ENCODE results near the gene LEPROT. TPM values are rescaled to one million over a fixed set of nuclear protein-coding genes. Genes with fewer than 3 reads are reported as not detected.

The LEPROT gene
- total RNA-seq, 1 experiment from 2014 or later: 18.4 TPM

DNA sequence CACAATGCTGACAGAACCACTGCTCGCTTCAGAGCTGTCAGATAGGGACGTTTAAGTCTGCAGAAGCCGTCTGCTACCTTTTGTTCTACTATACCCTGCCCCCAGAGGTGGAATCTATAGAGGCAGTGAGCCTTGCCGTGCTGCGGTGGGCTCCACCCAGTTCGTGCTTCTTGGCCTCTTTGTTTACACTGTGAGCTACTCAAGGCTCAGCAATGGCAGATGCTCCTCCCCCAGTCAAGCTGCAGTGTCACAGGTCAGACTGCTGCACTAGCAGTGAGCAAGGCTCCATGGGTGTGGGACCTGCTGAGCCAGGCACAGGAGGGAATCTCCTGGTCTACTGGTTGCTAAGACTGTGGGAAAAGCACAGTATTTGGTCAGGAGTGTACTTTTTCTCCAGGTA lies 47.1 kb downstream of the LEPROT start:
- Histone ChIP-seq H2AFZ (ENCODE audit: low read length) (peak overlapping the region; percentile 65; the same call in 1 of the 2 replicates), H3F3A (ENCODE audit: low read length, unreplicated experiment) (no peaks in the 10 kb centered on the region), H3K27ac (ENCODE audit: low read length) (no peak overlapping the region), H3K79me2 (ENCODE audit: low read length) (no peaks in the 10 kb centered on the region), H3K9me3 (ENCODE audit: low read length) (no peaks in the 10 kb centered on the region), H3K9me2 (replicated peaks; ENCODE audit: low read length) (no peaks in the 10 kb centered on the region), H3K4me2 (ENCODE audit: low read length) (peak overlapping the region; percentile 61), H3K4me1 (ENCODE audit: insufficient read depth, low read length) (peaks cover 7% of the 10 kb centered on the region; the same call in 1 of the 2 replicates), H3K36me3 (ENCODE audit: low read depth, low read length) (no peaks in the 10 kb centered on the region), H3K4me3 (ENCODE audit: low read length) (no peak overlapping the region), H3K27me3 (ENCODE audit: low read length) (no peaks in the 10 kb centered on the region), H3K9ac (ENCODE audit: low read length) (no peak overlapping the region), H4K20me1 (ENCODE audit: low read length) (no peaks in the 10 kb centered on the region)
- peak; percentile 75 for ATAC-seq
- TF ChIP-seq EZH2 (IDR thresholded peaks at IDR 0.05; ENCODE audit: low read length, unreplicated experiment): no peak
- TF ChIP-seq, protein P1, sequence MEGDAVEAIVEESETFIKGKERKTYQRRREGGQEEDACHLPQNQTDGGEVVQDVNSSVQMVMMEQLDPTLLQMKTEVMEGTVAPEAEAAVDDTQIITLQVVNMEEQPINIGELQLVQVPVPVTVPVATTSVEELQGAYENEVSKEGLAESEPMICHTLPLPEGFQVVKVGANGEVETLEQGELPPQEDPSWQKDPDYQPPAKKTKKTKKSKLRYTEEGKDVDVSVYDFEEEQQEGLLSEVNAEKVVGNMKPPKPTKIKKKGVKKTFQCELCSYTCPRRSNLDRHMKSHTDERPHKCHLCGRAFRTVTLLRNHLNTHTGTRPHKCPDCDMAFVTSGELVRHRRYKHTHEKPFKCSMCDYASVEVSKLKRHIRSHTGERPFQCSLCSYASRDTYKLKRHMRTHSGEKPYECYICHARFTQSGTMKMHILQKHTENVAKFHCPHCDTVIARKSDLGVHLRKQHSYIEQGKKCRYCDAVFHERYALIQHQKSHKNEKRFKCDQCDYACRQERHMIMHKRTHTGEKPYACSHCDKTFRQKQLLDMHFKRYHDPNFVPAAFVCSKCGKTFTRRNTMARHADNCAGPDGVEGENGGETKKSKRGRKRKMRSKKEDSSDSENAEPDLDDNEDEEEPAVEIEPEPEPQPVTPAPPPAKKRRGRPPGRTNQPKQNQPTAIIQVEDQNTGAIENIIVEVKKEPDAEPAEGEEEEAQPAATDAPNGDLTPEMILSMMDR (conservative IDR thresholded peaks at IDR 0.05; ENCODE audit: low read depth, low read length): no peak
- no peak for TF ChIP-seq EZH2phosphoT487 (IDR thresholded peaks at IDR 0.05; ENCODE audit: borderline replicate concordance, low read length)
- intact Hi-C loops (cut with micrococcal nuclease): no loop called here
- ChIA-PET POLR2A (ENCODE audit: unreplicated experiment) (no interaction called here), CTCF (interaction anchor here (0.5 to 1.0 kb wide), 2 partner anchors 10 to 777 kb away, joined by 3 to 5 read pairs; no protein-coding TSS in a partner anchor)
- BruUV-seq (replicated peaks): no TSS peak
- DNase-seq: peak; percentile 78

DNA sequence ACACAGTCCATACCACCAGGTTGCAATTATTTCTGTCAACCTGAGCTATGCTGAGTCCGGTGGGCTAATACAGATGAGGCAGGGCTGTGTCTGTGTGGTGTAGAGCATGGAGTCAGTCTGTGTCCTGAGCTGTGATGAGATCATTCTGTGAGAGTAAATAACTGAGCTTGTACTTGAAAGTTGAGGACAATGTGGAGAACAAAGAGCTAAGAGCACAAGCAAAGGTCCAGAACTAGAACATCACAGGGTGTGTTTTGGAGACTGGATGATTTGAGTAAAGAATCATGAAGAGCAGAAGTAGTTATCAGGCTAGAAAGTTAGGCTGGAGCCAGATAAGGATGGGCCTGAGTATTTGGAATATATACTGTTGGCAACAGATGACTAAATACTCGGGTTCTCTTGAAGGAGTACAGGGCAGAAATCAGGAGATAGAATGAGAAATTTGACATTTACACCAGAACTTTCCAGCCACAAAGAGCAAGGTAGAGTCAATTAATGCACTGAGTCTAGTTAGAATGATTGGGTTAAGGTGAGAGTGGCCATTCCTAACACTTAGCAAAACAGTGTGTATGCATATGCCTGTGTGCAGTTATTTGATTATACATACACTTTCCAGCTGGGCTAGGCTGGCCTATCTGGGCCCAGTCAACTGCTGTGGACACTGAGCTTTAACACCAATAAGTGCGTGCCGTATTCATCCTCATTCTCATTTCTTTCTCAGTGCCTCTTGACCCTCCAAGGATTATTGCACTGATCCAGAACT lies 48.8 kb downstream of the LEPROT start:
- no peaks in the 10 kb centered on the region for H3F3A ChIP-seq (ENCODE audit: low read length, unreplicated experiment)
- no peak overlapping the region for H3K4me2 ChIP-seq (ENCODE audit: low read length)
- H3K4me3 ChIP-seq (ENCODE audit: low read length): no peak overlapping the region
- H3K27ac ChIP-seq (ENCODE audit: low read length): no peak overlapping the region
- no peak for TF ChIP-seq EZH2 (IDR thresholded peaks at IDR 0.05; ENCODE audit: low read length, unreplicated experiment)
- TF ChIP-seq, protein P1 (conservative IDR thresholded peaks at IDR 0.05; ENCODE audit: low read depth, low read length): no peak
- TF ChIP-seq EZH2phosphoT487 (IDR thresholded peaks at IDR 0.05; ENCODE audit: borderline replicate concordance, low read length): no peak
- ChIA-PET CTCF (interaction anchor here (0.6 kb wide), 1 partner anchor 208 kb away, joined by 3 read pairs; no protein-coding TSS in a partner anchor), POLR2A (ENCODE audit: unreplicated experiment) (no interaction called here)
- H3K36me3 ChIP-seq (ENCODE audit: low read depth, low read length): no peaks in the 10 kb centered on the region
- H3K4me1 ChIP-seq (ENCODE audit: insufficient read depth, low read length): peaks cover 7% of the 10 kb centered on the region; the same call in 1 of the 2 replicates
- BruUV-seq (replicated peaks): no TSS peak
- intact Hi-C loops (cut with micrococcal nuclease): no loop called here
- DNase-seq (no peak), ATAC-seq (no peak)
- no peak overlapping the region for H3K9ac ChIP-seq (ENCODE audit: low read length)
- no peaks in the 10 kb centered on the region for H4K20me1 ChIP-seq (ENCODE audit: low read length)
- H2AFZ ChIP-seq (ENCODE audit: low read length): no peak overlapping the region
- no peaks in the 10 kb centered on the region for H3K79me2 ChIP-seq (ENCODE audit: low read length)
- no peaks in the 10 kb centered on the region for H3K9me3 ChIP-seq (ENCODE audit: low read length)
- H3K27me3 ChIP-seq (ENCODE audit: low read length): peaks cover 17% of the 10 kb centered on the region; the same call in 1 of the 2 replicates
- no peaks in the 10 kb centered on the region for H3K9me2 ChIP-seq (replicated peaks; ENCODE audit: low read length)

DNA sequence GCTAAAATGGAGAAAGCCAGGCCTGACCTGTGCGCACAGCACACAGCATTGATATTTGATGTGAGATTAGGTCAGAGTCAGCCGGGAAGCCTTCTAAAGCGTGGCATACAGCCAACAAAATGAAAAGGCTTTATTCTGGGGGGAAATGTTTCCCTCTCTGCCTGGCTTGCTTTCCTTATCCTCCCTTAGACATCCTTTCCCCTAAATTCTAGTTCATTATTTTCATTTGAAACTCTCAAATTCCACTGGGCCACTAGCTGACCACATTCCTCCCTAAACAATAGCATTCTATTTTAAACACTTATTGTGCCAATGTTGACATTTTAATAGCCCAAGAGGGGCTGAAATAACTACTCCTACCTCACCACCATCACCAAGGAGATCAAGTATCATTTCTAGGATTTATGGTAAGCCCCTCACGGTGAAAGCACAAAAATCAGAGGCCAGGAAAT lies 49.4 kb downstream of the LEPROT start:
- Histone ChIP-seq H3K79me2 (ENCODE audit: low read length) (no peaks in the 10 kb centered on the region), H2AFZ (ENCODE audit: low read length) (no peak overlapping the region), H3K27me3 (ENCODE audit: low read length) (peaks cover 20% of the 10 kb centered on the region; the same call in 1 of the 2 replicates), H3F3A (ENCODE audit: low read length, unreplicated experiment) (no peaks in the 10 kb centered on the region), H3K9me2 (replicated peaks; ENCODE audit: low read length) (no peaks in the 10 kb centered on the region), H3K4me3 (ENCODE audit: low read length) (no peak overlapping the region), H3K9me3 (ENCODE audit: low read length) (no peaks in the 10 kb centered on the region), H3K27ac (ENCODE audit: low read length) (no peak overlapping the region), H3K36me3 (ENCODE audit: low read depth, low read length) (no peaks in the 10 kb centered on the region), H4K20me1 (ENCODE audit: low read length) (no peaks in the 10 kb centered on the region), H3K9ac (ENCODE audit: low read length) (no peak overlapping the region), H3K4me1 (ENCODE audit: insufficient read depth, low read length) (peaks cover 7% of the 10 kb centered on the region; the same call in 1 of the 2 replicates), H3K4me2 (ENCODE audit: low read length) (no peak overlapping the region)
- no peak for TF ChIP-seq EZH2phosphoT487 (IDR thresholded peaks at IDR 0.05; ENCODE audit: borderline replicate concordance, low read length)
- TF ChIP-seq EZH2 (IDR thresholded peaks at IDR 0.05; ENCODE audit: low read length, unreplicated experiment): no peak
- TF ChIP-seq, protein P1 (conservative IDR thresholded peaks at IDR 0.05; ENCODE audit: low read depth, low read length): no peak
- intact Hi-C loops (cut with micrococcal nuclease): no loop called here
- DNase-seq: no peak
- ATAC-seq: no peak
- BruUV-seq (replicated peaks): no TSS peak
- ChIA-PET CTCF (no interaction called here), POLR2A (ENCODE audit: unreplicated experiment) (no interaction called here)

Data from PC-3 (cell line).